ENCODE data around the gene MGMT.

The MGMT gene

GRCh38 chr10:129713659-129714265 is 246.7 kb downstream of the MGMT start:
- TF ChIP-seq, protein P1, sequence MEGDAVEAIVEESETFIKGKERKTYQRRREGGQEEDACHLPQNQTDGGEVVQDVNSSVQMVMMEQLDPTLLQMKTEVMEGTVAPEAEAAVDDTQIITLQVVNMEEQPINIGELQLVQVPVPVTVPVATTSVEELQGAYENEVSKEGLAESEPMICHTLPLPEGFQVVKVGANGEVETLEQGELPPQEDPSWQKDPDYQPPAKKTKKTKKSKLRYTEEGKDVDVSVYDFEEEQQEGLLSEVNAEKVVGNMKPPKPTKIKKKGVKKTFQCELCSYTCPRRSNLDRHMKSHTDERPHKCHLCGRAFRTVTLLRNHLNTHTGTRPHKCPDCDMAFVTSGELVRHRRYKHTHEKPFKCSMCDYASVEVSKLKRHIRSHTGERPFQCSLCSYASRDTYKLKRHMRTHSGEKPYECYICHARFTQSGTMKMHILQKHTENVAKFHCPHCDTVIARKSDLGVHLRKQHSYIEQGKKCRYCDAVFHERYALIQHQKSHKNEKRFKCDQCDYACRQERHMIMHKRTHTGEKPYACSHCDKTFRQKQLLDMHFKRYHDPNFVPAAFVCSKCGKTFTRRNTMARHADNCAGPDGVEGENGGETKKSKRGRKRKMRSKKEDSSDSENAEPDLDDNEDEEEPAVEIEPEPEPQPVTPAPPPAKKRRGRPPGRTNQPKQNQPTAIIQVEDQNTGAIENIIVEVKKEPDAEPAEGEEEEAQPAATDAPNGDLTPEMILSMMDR (IDR thresholded peaks at IDR 0.05; ENCODE audit: extremely low read depth, missing control alignments) = no peak
- DNase-seq (ENCODE audit: low spot score) = no peak

DNA sequence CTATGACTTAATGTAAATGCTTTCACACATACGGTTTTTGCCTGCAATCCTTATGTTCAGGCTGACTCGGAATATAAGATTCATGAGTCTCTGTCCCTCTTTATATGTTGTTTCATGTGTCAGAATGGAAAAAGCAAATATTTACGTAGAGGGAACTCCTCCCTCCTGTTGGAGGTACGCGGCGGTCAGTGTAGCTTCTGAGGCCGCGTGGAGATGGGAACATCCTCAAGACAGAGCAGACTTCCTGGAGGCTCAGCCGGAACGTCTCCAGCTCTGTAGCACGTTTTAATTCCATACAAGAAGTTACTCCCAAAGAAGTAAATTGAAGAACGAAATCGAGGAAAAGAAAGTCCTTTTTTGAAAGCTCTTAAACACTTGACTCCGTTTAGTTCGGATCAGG is 248.8 kb downstream of the MGMT start:
- no peak for DNase-seq (ENCODE audit: low spot score)
- TF ChIP-seq, protein P1 (IDR thresholded peaks at IDR 0.05; ENCODE audit: extremely low read depth, missing control alignments) = no peak

GRCh38 chr10:129716211-129716681 is 249.2 kb downstream of the MGMT start:
- no peak for DNase-seq (ENCODE audit: low spot score)
- TF ChIP-seq, protein P1 (IDR thresholded peaks at IDR 0.05; ENCODE audit: extremely low read depth, missing control alignments) = no peak

- DNase-seq (ENCODE audit: low spot score) = no peak
- TF ChIP-seq, protein P1 (IDR thresholded peaks at IDR 0.05; ENCODE audit: extremely low read depth, missing control alignments) = no peak
Measured at GRCh38 chr10:129716881-129717280, 249.8 kb downstream of the MGMT start.

DNA sequence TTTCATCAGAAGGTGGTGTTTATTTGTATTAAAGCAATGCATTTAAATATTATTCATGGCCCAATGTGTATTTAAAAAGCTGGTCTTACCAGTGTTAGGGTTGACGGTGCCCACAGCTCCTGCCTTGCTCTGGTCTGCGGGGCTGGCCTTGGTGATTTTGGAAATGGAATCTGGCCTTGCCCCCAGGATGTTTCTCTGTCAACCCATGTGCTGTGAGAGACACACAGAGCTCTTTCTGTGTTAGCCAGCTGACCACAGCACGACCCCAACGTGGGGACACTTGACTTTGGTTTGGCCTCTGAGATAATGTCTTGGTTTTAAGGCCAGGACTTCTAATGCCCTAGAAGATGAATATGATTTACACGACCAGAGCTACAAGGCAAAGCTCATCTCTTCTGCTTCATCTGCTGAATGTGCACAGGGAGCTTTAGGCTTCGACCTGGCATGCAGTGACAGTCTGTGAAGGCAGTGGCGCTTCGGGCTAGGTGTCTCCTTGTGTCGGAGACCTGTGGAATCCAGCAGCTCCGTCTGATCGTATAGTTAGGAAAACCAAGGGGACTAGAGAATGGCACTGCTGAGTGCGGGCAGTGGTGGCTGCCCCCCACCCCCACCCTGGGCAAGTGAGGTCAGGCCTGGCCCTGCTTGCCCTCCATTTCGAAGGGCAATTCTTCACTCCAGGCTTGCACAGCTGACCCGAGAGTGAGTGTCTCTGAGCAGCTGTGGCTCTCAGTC is 250.9 kb downstream of the MGMT start:
- DNase-seq (ENCODE audit: low spot score) = no peak
- TF ChIP-seq, protein P1 (IDR thresholded peaks at IDR 0.05; ENCODE audit: extremely low read depth, missing control alignments) = no peak

- no peak for DNase-seq (ENCODE audit: low spot score)
- TF ChIP-seq, protein P1 (IDR thresholded peaks at IDR 0.05; ENCODE audit: extremely low read depth, missing control alignments) = no peak
Measured at GRCh38 chr10:129718548-129719414, 251.7 kb downstream of the MGMT start.

DNA sequence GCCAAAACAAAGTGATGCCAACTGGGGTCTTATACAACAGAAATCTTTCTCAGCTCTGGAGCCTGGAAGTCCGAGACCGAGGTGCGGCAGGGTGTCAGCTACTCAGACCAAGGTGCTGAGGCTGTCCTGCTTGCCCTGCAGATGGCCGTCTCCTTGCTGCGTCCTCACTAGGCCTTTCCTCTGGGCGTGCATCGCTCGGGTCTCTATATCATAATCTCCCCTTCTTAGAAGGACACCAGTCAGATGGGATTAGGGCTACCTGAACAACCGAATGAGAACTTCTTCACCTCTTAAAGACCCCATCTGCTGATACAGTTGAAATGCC is 252.3 kb downstream of the MGMT start:
- no peak for DNase-seq (ENCODE audit: low spot score)

More for the DNA sequence above, 252.3 kb downstream of the MGMT start:
- TF ChIP-seq, protein P1 (IDR thresholded peaks at IDR 0.05; ENCODE audit: extremely low read depth, missing control alignments) = no peak

Measured in GM20000 (cell line).